KMS-11 (cell line): ENCODE results near the gene ITGAL.

ENCODE experiments used
- H2AFZ ChIP-seq: fragments of 200-600 bp; sonication (generic); 2 replicates; pipeline ENCODE4 v1.6.1; 2016; ENCODE audit warnings: antibody characterized with exemption, mixed run types, low read depth
- H3K27ac ChIP-seq: fragments of 200-600 bp; sonication (generic); 2 replicates; pipeline ENCODE4 v1.6.1; 2016; ENCODE audit warnings: mild to moderate bottlenecking, mixed run types
- H3K27me3 ChIP-seq: fragments of 200-600 bp; sonication (generic); 2 replicates; pipeline ENCODE4 v1.6.1; 2017; ENCODE audit warnings: mild to moderate bottlenecking, low read depth, mixed run types, moderate library complexity; ENCODE audit not compliant: insufficient read depth
- H3K36me3 ChIP-seq: fragments of 200-600 bp; sonication (generic); 2 replicates; pipeline ENCODE4 v1.6.1; 2017; ENCODE audit warnings: mild to moderate bottlenecking, mixed run types; ENCODE audit not compliant: insufficient read depth
- H3K4me1 ChIP-seq: fragments of 200-600 bp; sonication (generic); 2 replicates; pipeline ENCODE4 v1.6.1; 2016; ENCODE audit warnings: mild to moderate bottlenecking, low read depth, mixed run types; ENCODE audit not compliant: poor library complexity, severe bottlenecking
- H3K4me2 ChIP-seq: fragments of 200-600 bp; sonication (generic); 2 replicates; pipeline ENCODE4 v1.7.0; 2016; ENCODE audit warnings: mild to moderate bottlenecking, mixed run types
- H3K4me3 ChIP-seq: fragments of 200-600 bp; sonication (generic); IDR thresholded peaks from 2 replicates; pipeline ENCODE4 v1.6.1; 2017; ENCODE audit warnings: low read depth, low read length, mixed read lengths; ENCODE audit not compliant: insufficient read depth
- H3K79me2 ChIP-seq: fragments of 200-600 bp; sonication (generic); 2 replicates; pipeline ENCODE4 v1.6.1; 2016; ENCODE audit warnings: low read depth, mixed run types; ENCODE audit not compliant: insufficient read depth
- H3K9ac ChIP-seq: fragments of 200-600 bp; sonication (generic); 2 replicates; pipeline ENCODE4 v1.6.1; 2016; ENCODE audit warnings: mild to moderate bottlenecking, mixed run types
- H4K20me1 ChIP-seq: fragments of 200-600 bp; sonication (generic); 2 replicates; pipeline ENCODE4 v1.6.1; 2016; ENCODE audit warnings: mild to moderate bottlenecking, mixed run types; ENCODE audit not compliant: insufficient read depth
- TF ChIP-seq, protein P1 (sequence below): fragments of 200-600 bp; sonication (generic); conservative IDR thresholded peaks from 2 replicates; pipeline ENCODE4 v1.6.1; 2017; ENCODE audit warnings: low read depth, mild to moderate bottlenecking, antibody characterized with exemption, low read length, moderate library complexity, mixed read lengths

Gene ITGAL

DNA sequence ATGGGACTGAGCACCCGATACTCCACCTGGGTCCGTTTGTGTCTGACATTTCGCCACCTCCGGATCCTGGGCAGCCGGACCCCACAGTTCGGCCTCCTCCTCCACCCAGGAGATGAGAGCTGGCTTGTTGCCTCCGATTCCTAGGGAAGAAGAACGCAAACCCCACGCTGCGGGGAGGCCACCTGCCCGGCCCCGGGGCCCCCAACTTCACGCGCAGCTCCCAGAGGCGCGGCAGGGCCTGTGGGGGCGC lies 85.1 kb downstream of the ITGAL start:
- Histone ChIP-seq H3K36me3 (no peaks in the 10 kb centered on the region), H3K27me3 (no peaks in the 10 kb centered on the region), H3K4me3 (no peak overlapping the region), H4K20me1 (no peaks in the 10 kb centered on the region), H3K79me2 (peaks cover 18% of the 10 kb centered on the region), H2AFZ (peak overlapping the region; percentile 88), H3K4me2 (peak overlapping the region; percentile 52), H3K4me1 (peaks cover 17% of the 10 kb centered on the region), H3K27ac (peak overlapping the region; percentile 93), H3K9ac (peak overlapping the region; percentile 97)
- TF ChIP-seq, protein P1, sequence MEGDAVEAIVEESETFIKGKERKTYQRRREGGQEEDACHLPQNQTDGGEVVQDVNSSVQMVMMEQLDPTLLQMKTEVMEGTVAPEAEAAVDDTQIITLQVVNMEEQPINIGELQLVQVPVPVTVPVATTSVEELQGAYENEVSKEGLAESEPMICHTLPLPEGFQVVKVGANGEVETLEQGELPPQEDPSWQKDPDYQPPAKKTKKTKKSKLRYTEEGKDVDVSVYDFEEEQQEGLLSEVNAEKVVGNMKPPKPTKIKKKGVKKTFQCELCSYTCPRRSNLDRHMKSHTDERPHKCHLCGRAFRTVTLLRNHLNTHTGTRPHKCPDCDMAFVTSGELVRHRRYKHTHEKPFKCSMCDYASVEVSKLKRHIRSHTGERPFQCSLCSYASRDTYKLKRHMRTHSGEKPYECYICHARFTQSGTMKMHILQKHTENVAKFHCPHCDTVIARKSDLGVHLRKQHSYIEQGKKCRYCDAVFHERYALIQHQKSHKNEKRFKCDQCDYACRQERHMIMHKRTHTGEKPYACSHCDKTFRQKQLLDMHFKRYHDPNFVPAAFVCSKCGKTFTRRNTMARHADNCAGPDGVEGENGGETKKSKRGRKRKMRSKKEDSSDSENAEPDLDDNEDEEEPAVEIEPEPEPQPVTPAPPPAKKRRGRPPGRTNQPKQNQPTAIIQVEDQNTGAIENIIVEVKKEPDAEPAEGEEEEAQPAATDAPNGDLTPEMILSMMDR, result no peak

DNA sequence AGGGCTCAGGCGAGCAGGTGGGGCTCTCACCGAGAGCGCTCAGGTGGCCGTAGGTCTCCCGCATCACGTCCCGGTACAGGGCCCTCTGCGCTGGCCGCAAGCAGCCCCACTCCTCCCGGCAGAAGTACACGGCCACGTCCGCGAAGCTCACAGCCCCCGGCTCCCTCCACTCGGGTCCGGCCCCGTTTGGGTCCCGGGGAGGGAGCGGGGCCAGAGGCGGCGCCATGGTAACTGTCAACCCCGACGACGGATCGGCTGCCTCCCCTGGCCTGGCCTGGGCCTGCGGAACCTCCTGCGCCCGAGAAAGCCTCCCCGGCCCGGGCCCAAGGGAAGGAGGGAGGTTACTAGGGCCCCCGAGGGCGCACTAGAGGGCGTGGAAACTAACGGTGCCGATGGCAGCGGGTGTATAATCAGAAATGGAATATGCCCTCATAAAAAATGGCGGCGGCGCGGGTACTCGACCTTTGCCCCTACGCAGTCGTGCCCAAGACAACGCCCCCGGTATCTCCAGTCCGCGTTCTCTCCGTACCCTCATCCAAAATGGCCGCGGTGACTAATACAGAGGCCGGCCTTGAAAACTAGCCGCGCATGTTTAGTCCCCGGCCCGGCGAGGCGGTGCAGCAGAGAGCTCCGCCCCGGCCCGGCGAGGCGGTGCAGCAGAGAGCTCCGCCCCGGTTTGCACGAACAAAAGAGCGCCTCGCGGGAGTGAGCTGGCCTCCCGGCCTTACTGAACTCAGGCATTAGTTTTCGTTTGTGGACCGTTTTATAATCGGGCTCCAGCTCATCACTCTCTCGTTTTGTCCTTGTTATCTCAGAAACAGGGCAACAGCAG lies 85.6 kb downstream of the ITGAL start, which contains the start of gene ZNF764:
TSS of gene ZNF764 (minus strand) at position 418 of the 832 bp plus-strand sequence. CDS start at position 226, 192 bp downstream.
- Histone ChIP-seq H3K9ac (peak within 1 kb of the TSS; percentile 97), H3K27ac (peak within 1 kb of the TSS; percentile 93), H3K4me3 (no peak within 1 kb of the TSS), H3K4me1 (peaks cover 17% of the 10 kb centered on the region), H3K79me2 (peaks cover 18% of the 10 kb centered on the region), H2AFZ (peak within 1 kb of the TSS; percentile 88), H4K20me1 (no peaks in the 10 kb centered on the region), H3K4me2 (peak within 1 kb of the TSS; percentile 52), H3K27me3 (no peaks in the 10 kb centered on the region), H3K36me3 (no peaks in the 10 kb centered on the region)
- TF ChIP-seq, protein P1, result no peak

DNA sequence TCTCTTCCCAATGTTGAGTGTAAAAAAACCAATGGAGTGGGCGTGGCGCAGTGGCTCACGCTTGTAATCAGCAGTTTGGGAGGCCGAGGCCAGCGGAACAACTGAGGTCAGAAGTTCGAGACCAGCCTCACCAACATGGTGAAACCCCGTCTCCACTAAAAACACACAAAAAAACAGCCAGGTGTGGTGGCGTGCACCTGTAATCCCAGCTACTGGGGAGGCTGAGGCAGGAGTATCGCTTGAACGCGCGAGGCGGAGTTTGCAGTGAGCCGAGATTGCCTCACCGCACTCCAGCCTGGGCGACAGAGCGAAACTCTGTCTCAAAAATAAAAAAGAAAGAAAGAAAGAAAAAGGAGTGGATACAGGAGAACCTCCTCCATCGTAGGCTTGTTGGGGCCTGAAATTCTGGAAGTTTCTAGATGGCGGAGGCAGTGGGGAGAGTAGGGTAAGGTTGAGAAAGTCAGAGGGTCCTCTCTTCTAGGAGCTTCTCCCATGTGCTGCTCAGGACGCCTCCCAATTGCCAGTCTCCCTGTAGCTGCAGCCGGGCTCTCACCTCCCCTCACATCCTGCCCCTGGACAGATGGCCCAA lies 86.3 kb downstream of the ITGAL start:
- Histone ChIP-seq H2AFZ (peak overlapping the region; percentile 88), H3K4me2 (peak overlapping the region; percentile 37), H3K4me1 (peaks cover 17% of the 10 kb centered on the region), H3K79me2 (peaks cover 18% of the 10 kb centered on the region), H3K36me3 (no peaks in the 10 kb centered on the region), H3K9ac (peak overlapping the region; percentile 97; the same call in 1 of the 2 replicates), H3K27me3 (no peaks in the 10 kb centered on the region), H3K27ac (peak overlapping the region; percentile 93), H4K20me1 (no peaks in the 10 kb centered on the region), H3K4me3 (no peak overlapping the region)
- TF ChIP-seq, protein P1, result no peak

DNA sequence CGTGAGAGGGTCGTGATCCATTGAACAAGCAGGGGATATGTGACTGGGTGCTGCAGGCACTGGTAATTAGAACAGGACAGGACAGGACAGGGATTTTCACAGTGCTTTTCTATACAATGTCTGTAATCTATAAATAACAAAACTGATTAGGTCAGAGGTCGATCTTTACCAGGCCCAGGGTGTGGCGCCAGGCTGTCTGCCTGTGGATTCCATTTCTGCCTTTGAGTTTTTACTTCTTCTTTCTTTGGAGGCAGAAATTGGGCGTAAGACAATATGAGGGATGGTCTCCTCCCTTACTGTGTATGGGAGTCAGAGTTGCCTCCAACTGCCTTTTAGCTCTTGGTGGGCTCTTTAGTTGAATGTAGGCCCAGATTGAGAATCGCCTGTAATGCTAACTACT lies 87.1 kb downstream of the ITGAL start:
- Histone ChIP-seq H3K27ac (no peak overlapping the region), H3K4me2 (no peak overlapping the region), H3K79me2 (peaks cover 18% of the 10 kb centered on the region), H3K4me3 (no peak overlapping the region), H2AFZ (no peak overlapping the region), H4K20me1 (no peaks in the 10 kb centered on the region), H3K27me3 (no peaks in the 10 kb centered on the region), H3K4me1 (peaks cover 17% of the 10 kb centered on the region), H3K9ac (no peak overlapping the region), H3K36me3 (no peaks in the 10 kb centered on the region)
- TF ChIP-seq, protein P1, result no peak
